Measurements from ENCODE around the gene SLC38A10. TPM values are rescaled to one million over a fixed set of nuclear protein-coding genes. Genes with fewer than 3 reads are reported as not detected.

Gene SLC38A10
- total RNA-seq, 2 donors from 2014 or later: 46.2 to 63.4 TPM

- H3K4me3 ChIP-seq: no peak overlapping the region
- no peak for DNase-seq (ENCODE audit: low spot score)
- no peak overlapping the region for H3K27ac ChIP-seq
- H3K36me3 ChIP-seq: no peaks in the 10 kb centered on the region
- H3K9me3 ChIP-seq: no peaks in the 10 kb centered on the region
- no peak for TF ChIP-seq CTCF (IDR thresholded peaks at IDR 0.05)
- no peaks in the 10 kb centered on the region for H3K4me1 ChIP-seq
- no peaks in the 10 kb centered on the region for H3K27me3 ChIP-seq
Observed at GRCh38 chr17:81317530-81317821, 22.4 kb upstream of the SLC38A10 start.

GRCh38 chr17:81315885-81316391 lies 20.8 kb upstream of the SLC38A10 start:
- H3K27ac ChIP-seq: no peak overlapping the region
- no peak for DNase-seq (ENCODE audit: low spot score)

GRCh38 chr17:81315129-81315884 lies 20.2 kb upstream of the SLC38A10 start:
- H3K27ac ChIP-seq: no peak overlapping the region
- TF ChIP-seq CTCF (IDR thresholded peaks at IDR 0.05): no peak
- no peaks in the 10 kb centered on the region for H3K27me3 ChIP-seq
- no peaks in the 10 kb centered on the region for H3K36me3 ChIP-seq
- H3K4me1 ChIP-seq: peaks cover 0 to 2% of the 10 kb centered on the region in 2 donors
- H3K9me3 ChIP-seq: no peaks in the 10 kb centered on the region
- no peak for DNase-seq (ENCODE audit: low spot score)
- no peak overlapping the region for H3K4me3 ChIP-seq

More at GRCh38 chr17:81315885-81316391, 20.8 kb upstream of the SLC38A10 start:
- H3K27me3 ChIP-seq: no peaks in the 10 kb centered on the region
- no peaks in the 10 kb centered on the region for H3K36me3 ChIP-seq
- no peak overlapping the region for H3K4me3 ChIP-seq
- no peak for TF ChIP-seq CTCF (IDR thresholded peaks at IDR 0.05)
- H3K4me1 ChIP-seq: no peaks in the 10 kb centered on the region
- H3K9me3 ChIP-seq: no peaks in the 10 kb centered on the region

GRCh38 chr17:81314398-81315081 lies 19.4 kb upstream of the SLC38A10 start:
- Histone ChIP-seq H3K4me1 (peaks cover 0 to 10% of the 10 kb centered on the region in 2 donors), H3K27me3 (no peaks in the 10 kb centered on the region), H3K4me3 (no peak overlapping the region), H3K9me3 (no peaks in the 10 kb centered on the region), H3K36me3 (no peaks in the 10 kb centered on the region), H3K27ac (no peak overlapping the region)
- no peak for TF ChIP-seq CTCF (IDR thresholded peaks at IDR 0.05)
- DNase-seq (ENCODE audit: low spot score): no peak

- no peak for DNase-seq (ENCODE audit: low spot score)
- no peak overlapping the region for H3K4me3 ChIP-seq
- H3K27me3 ChIP-seq: no peaks in the 10 kb centered on the region
- H3K27ac ChIP-seq: no peak overlapping the region
- no peaks in the 10 kb centered on the region for H3K36me3 ChIP-seq
- H3K4me1 ChIP-seq: peaks cover 0 to 16% of the 10 kb centered on the region in 2 donors
- TF ChIP-seq CTCF (IDR thresholded peaks at IDR 0.05): no peak
- no peaks in the 10 kb centered on the region for H3K9me3 ChIP-seq
Observed at GRCh38 chr17:81313776-81314397, 18.8 kb upstream of the SLC38A10 start.
